HG02763 (cell line): ENCODE results near the gene DDX25.

ENCODE experiments used
- ATAC-seq: cut with Tn5 transposase; IDR thresholded peaks from one replicate; pipeline ENCODE4 v1.9.1; 2021; ENCODE audit warnings: mild to moderate bottlenecking, moderate library complexity; ENCODE audit not compliant: unreplicated experiment

Gene DDX25

DNA sequence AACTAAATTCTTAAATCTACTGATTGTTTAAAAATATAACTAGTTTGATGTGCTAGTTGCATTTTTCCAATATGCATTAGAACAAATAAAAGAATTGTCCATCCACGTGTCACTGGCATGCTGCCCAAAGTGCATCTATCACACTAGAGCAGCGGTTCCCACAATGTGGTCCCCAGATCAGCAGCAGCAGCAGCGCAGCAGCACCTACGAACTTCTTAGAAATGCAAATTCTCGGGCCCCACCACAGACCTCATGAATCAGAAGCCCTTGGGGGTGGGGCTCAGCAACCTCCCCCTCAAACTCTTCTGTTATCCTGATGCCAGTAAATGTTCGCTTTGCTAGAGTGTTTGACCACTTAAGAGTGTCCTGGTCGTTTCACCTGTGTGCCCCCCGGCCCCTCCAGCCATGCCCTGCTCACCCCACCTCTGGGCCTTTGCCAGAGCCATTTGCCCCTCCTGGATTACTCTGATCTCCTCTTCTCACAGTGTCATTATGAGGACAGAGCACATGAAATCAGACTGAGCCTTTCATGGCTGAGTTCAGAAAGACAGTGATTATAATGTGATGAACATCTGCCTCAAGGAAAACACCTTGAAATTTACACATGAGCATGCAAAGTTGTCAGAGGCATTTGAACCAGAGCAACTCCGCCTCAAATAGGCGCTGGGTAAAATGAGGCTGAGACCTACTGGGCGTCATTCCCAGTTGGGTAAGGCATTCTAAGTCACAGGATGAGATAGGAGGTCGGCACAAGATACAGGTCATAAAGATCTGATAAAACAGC is 28.9 kb downstream of the DDX25 start:
- no peak for ATAC-seq

- no peak for ATAC-seq
Observed at GRCh38 chr11:125934473-125934872, 30.2 kb downstream of the DDX25 start.

- ATAC-seq: no peak
Observed at GRCh38 chr11:125935056-125935455, 30.7 kb downstream of the DDX25 start.

- ATAC-seq: no peak
Observed at GRCh38 chr11:125935618-125936199, 31.4 kb downstream of the DDX25 start.

DNA sequence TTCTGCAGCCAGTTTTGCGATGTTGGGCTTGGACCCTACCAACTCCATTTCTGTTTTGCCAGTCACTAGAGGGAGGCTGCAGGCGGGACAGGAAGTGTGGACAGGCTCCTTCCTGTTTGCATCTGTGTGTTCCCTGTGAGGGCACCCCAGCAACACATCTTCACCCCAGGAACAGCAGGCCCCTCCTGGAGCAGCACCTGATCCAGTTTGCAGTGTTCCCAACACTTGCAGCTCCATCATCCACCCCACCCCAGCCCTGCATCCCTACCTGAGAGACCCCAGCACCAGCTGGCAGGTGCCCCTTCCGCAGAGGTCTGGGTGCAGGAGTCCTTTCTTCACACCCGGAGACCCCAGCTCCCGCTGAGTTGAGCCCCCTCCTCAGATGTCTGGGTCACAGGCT is 34.1 kb downstream of the DDX25 start:
- no peak for ATAC-seq

DNA sequence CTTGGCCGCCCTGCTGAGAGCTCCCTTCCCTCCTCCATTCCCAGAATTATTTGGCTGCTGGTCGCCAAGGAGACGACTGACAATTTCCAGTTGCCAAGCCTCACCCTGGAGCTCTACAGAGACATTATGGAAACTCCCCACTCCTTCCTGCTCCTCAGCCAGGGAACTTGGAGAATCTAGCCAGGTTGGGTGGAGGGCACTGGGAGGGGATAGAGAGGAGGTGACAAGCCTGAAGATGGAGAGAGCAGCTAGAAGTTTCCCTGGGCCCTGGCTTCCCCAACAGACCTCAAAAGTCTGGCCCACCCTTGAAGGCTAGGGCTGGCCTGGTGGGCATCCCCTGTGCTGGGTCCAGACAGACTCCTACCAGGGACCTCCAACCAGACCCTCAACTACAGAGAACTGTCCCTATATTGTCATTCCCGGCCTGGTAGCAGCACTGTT is 34.8 kb downstream of the DDX25 start:
- ATAC-seq: no peak

DNA sequence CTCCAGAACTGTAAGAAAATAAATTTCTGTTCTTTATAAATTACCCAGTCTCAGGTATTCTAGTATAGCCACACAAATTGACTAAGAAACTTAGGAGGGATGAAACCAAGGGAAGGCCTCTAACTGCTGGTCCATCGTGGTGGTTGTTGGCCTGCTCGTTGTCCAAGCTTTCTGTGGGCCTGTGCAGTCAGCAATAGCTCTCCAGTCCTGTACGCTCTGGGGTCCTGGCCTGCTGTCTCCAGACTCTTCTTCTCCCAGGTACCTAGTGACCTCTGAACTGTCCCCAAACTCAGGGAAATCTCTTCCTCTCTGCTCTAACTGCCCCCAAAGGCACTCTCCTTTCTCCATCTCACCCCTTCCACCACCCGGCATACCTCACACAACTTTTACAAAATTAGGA is 35.8 kb downstream of the DDX25 start:
- ATAC-seq: no peak

GRCh38 chr11:125941267-125941618 is 36.9 kb downstream of the DDX25 start:
- ATAC-seq: no peak

GRCh38 chr11:125941619-125942611 is 37.6 kb downstream of the DDX25 start:
- no peak for ATAC-seq

GRCh38 chr11:125942771-125943428 is 38.6 kb downstream of the DDX25 start:
- no peak for ATAC-seq

DNA sequence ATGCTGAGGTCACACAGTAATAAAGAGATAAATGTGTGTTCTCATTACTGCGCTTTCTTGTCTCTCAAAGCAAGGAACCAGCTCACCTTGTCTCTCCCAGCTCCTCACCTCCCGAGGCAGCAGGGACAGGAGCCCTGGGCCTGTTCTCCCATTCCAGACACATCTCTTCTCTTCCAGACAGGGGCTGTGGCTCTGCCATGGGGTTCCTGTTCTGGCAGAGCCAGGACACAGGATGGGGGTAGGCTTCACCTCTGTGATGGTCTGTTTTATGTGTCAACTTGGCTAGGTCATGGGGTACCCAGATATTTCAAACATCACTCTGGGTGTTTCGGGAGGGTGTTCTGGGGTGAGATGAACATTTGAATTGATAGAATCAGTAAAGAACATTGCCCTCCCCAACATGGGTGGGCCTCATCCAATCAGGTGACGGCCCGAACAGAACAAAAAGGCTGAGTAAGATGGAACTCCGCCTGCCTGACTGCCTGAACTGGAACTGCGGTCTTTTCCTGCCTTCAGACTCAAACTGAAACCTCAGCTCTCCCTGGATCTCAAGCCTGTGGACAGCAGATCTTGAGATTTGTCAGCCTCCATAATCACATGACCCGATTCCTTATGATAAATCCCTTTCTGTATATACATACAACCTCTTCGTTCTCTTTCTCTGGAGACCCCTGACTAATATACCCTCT is 39.5 kb downstream of the DDX25 start:
- ATAC-seq: no peak

DNA sequence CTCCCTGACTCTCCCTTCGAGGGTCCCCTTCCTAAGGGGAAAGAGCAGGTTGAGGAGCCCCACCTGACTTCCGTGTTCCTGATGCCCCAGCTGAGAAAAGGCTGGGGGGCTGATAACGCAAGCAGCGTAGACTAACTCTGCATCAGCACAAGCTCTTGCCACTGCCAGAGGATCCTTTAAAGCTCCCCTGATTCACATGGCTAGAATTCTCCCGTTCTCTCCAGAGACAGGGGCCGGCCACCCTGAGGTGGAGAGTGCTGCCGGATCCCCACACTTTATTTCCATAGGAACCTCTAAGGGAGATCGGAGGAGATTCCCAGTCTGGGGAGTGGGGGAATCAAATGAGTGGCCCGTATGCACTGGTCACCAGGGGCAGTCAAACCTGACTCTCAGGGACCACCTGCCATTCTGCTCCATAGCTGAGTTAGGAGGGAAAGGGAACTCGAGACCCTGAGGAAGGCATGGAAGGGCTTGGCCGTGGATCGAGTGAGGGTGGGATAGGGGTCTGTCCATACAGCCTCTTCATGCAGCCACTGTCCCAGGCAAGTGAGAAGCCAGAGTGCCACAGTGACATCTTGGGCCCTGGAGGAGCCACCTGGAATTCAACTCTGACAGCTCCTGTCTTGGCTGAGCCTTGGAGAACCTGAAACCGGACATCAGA is 40.2 kb downstream of the DDX25 start:
- no peak for ATAC-seq

DNA sequence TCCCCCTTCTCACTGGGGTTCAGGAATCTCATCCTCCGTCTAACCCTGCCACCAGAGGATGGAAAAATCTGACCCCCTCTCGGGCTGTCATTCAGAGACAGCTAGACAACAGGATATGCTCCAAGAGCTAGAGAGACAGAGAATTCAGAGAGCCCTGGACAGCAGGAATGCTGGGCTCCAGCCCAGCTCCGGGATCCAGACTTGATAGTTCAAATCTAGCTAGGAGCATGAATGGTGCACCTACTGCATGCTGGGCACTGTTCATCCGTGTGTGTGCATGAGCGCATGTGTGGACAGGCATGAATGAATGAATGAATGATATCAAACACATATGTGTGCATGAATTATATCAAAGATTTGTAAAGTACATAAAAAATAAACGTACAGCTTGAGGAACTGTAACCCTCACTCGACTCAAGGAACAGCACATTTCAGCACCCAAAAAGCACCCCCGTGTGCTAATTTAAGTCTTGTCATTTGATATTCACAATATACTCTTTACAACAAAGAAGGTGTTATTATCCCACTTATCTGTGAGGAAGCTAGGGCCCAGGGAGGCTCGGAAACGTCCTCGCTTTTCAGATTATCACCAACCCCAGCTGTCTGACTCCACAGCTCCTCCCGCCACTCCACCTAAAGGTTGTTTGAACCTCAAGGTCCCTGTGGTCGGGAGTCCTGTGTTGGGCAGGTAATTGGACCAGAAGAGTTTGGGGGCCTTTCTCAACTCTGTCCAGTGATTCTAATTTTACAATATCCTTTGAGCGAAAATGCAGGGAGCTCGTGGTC is 40.9 kb downstream of the DDX25 start:
- no peak for ATAC-seq

GRCh38 chr11:125945797-125946520 is 41.7 kb downstream of the DDX25 start, which contains the start of gene VSIG10L2:
Gene VSIG10L2 (plus strand): TSS chr11:125946044. CDS start chr11:125946056, 12 bp downstream.
- ATAC-seq: no peak

GRCh38 chr11:125946712-125947418 is 42.6 kb downstream of the DDX25 start:
- ATAC-seq: no peak

- no peak for ATAC-seq
Observed at GRCh38 chr11:125947419-125948277, 43.3 kb downstream of the DDX25 start.
